Measurements from ENCODE around the gene CROT.

GRCh38 chr7:87359366-87359765 lies 13.9 kb downstream of the CROT start:
- no peak for TF ChIP-seq POLR2A (IDR thresholded peaks at IDR 0.05; ENCODE audit: low read depth, low read length)
- TF ChIP-seq SPI1 (IDR thresholded peaks at IDR 0.05; ENCODE audit: low read depth, low read length), result no peak
- TF ChIP-seq POU2F2 (IDR thresholded peaks at IDR 0.05; ENCODE audit: low read depth, low read length), result no peak
- TF ChIP-seq TAF1 (IDR thresholded peaks at IDR 0.05; ENCODE audit: low read depth, low read length), result no peak
- no peak for TF ChIP-seq POLR2AphosphoS5 (IDR thresholded peaks at IDR 0.05; ENCODE audit: low read depth, low read length)
- TF ChIP-seq PAX5 (IDR thresholded peaks at IDR 0.05; ENCODE audit: insufficient read depth, low read length, severe bottlenecking), result no peak

Measured in GM12891 (cell line).